Measurements from ENCODE around the gene RBM39.
A peak's percentile ranks its signal among the peaks of the same experiment; 100 is the strongest.

The RBM39 gene

GRCh38 chr20:35680452-35681183, 61.4 kb downstream of the RBM39 start:
- Histone ChIP-seq H3K4me2 (ENCODE audit: low read length) (no peak overlapping the region), H3K36me3 (ENCODE audit: insufficient read depth, low read length) (peaks cover 14% of the 10 kb centered on the region; the same call in 1 of the 2 replicates), H3K9me2 (ENCODE audit: low read depth, low read length) (no peaks in the 10 kb centered on the region), H3K4me1 (ENCODE audit: insufficient read depth, low read length, severe bottlenecking) (peaks cover 12% of the 10 kb centered on the region), H3K27me3 (ENCODE audit: insufficient read depth, low read length) (no peaks in the 10 kb centered on the region), H3F3A (ENCODE audit: insufficient read depth, low read length) (no peaks in the 10 kb centered on the region), H3K4me3 (ENCODE audit: low read depth, low read length, poor library complexity, severe bottlenecking) (no peak overlapping the region), H3K79me2 (ENCODE audit: insufficient read depth, low read length) (no peaks in the 10 kb centered on the region), H2AFZ (ENCODE audit: low read length) (no peak overlapping the region), H3K9me3 (ENCODE audit: low read length) (no peaks in the 10 kb centered on the region), H3K27ac (ENCODE audit: low read depth, low read length, poor library complexity, severe bottlenecking) (peak overlapping the region; percentile 49), H4K20me1 (ENCODE audit: insufficient read depth, low read length) (no peaks in the 10 kb centered on the region), H3K9ac (ENCODE audit: low read length) (no peak overlapping the region)
- no peak for TF ChIP-seq CTCF (IDR thresholded peaks at IDR 0.05; ENCODE audit: low read length)
- no peak for TF ChIP-seq EZH2 (IDR thresholded peaks at IDR 0.05; ENCODE audit: borderline replicate concordance, low read length)

GRCh38 chr20:35674921-35675320, 67.1 kb downstream of the RBM39 start:
- Histone ChIP-seq H3K4me3 (ENCODE audit: low read depth, low read length, poor library complexity, severe bottlenecking) (no peak overlapping the region), H3K36me3 (ENCODE audit: insufficient read depth, low read length) (peaks cover 43% of the 10 kb centered on the region)
- TF ChIP-seq CTCF (IDR thresholded peaks at IDR 0.05; ENCODE audit: low read length) (no peak), EZH2 (IDR thresholded peaks at IDR 0.05; ENCODE audit: borderline replicate concordance, low read length) (no peak)

GRCh38 chr20:35673884-35674283, 68.2 kb downstream of the RBM39 start:
- no peaks in the 10 kb centered on the region for H4K20me1 ChIP-seq (ENCODE audit: insufficient read depth, low read length)
- no peak for TF ChIP-seq CTCF (IDR thresholded peaks at IDR 0.05; ENCODE audit: low read length)
- no peak for TF ChIP-seq EZH2 (IDR thresholded peaks at IDR 0.05; ENCODE audit: borderline replicate concordance, low read length)
- no peak overlapping the region for H3K4me2 ChIP-seq (ENCODE audit: low read length)
- H3F3A ChIP-seq (ENCODE audit: insufficient read depth, low read length) = no peaks in the 10 kb centered on the region
- H3K36me3 ChIP-seq (ENCODE audit: insufficient read depth, low read length) = peaks cover 53% of the 10 kb centered on the region
- no peak overlapping the region for H2AFZ ChIP-seq (ENCODE audit: low read length)
- no peak overlapping the region for H3K27ac ChIP-seq (ENCODE audit: low read depth, low read length, poor library complexity, severe bottlenecking)
- H3K9me3 ChIP-seq (ENCODE audit: low read length) = no peaks in the 10 kb centered on the region
- H3K9me2 ChIP-seq (ENCODE audit: low read depth, low read length) = no peaks in the 10 kb centered on the region
- H3K27me3 ChIP-seq (ENCODE audit: insufficient read depth, low read length) = no peaks in the 10 kb centered on the region
- no peaks in the 10 kb centered on the region for H3K79me2 ChIP-seq (ENCODE audit: insufficient read depth, low read length)
- no peak overlapping the region for H3K9ac ChIP-seq (ENCODE audit: low read length)
- no peaks in the 10 kb centered on the region for H3K4me1 ChIP-seq (ENCODE audit: insufficient read depth, low read length, severe bottlenecking)
- H3K4me3 ChIP-seq (ENCODE audit: low read depth, low read length, poor library complexity, severe bottlenecking) = no peak overlapping the region

More at GRCh38 chr20:35674921-35675320, 67.1 kb downstream of the RBM39 start:
- Histone ChIP-seq H3K4me2 (ENCODE audit: low read length) (no peak overlapping the region), H3K27ac (ENCODE audit: low read depth, low read length, poor library complexity, severe bottlenecking) (no peak overlapping the region), H3K79me2 (ENCODE audit: insufficient read depth, low read length) (no peaks in the 10 kb centered on the region), H3K9ac (ENCODE audit: low read length) (no peak overlapping the region), H3F3A (ENCODE audit: insufficient read depth, low read length) (no peaks in the 10 kb centered on the region), H2AFZ (ENCODE audit: low read length) (no peak overlapping the region), H3K4me1 (ENCODE audit: insufficient read depth, low read length, severe bottlenecking) (no peaks in the 10 kb centered on the region), H3K27me3 (ENCODE audit: insufficient read depth, low read length) (no peaks in the 10 kb centered on the region), H3K9me3 (ENCODE audit: low read length) (no peaks in the 10 kb centered on the region), H4K20me1 (ENCODE audit: insufficient read depth, low read length) (no peaks in the 10 kb centered on the region), H3K9me2 (ENCODE audit: low read depth, low read length) (no peaks in the 10 kb centered on the region)

Measured in OCI-LY1 (cell line).